SK-N-SH (cell line): ENCODE measurements around the gene FAM174B. TPM values are rescaled to one million over a fixed set of nuclear protein-coding genes. Genes with fewer than 3 reads are reported as not detected.

Experiments used
- CTCF ChIA-PET: fragments of 300-600, 350-600 bp; formaldehyde crosslinking; extraction: SDS; loops from one replicate; lab custom pipeline; 2021; lab: Yijun Ruan, JAX
- POLR2A ChIA-PET: fragments of 350-600 bp; sonication (Branson Sonifier 250); formaldehyde crosslinking; extraction: SDS; loops from one replicate; lab custom pipeline; 2020; ENCODE audit warnings: antibody characterized with exemption, inconsistent platforms; lab: Yijun Ruan, JAX
- DNase-seq: peaks from one replicate; pipeline ENCODE4 v3.0.0; 2012
- H2AFZ ChIP-seq: fragments of 200-600 bp; sonication (generic); 2 replicates; pipeline ENCODE4 v1.8.1; 2016; ENCODE audit warnings: antibody characterized with exemption, mild to moderate bottlenecking, low read depth
- H3F3A ChIP-seq: fragments of 200-600 bp; sonication (generic); replicated peaks from 2 replicates; pipeline ENCODE3; 2016; ENCODE audit warnings: antibody characterized with exemption, mild to moderate bottlenecking; ENCODE audit not compliant: insufficient read depth
- H3K27ac ChIP-seq, 2 experiments: fragments of 200-500 bp in 1 of 2; fragments of 200-600 bp in 1 of 2; sonication (Bioruptor generic) in 1 of 2; sonication (generic), shearing (Covaris generic) in 1 of 2; 2 replicates each; pipeline versions ENCODE4 v1.5.1 to v1.6.1; 2014 to 2016; ENCODE audit warnings: low read depth in 2 of 2, inconsistent platforms in 1 of 2, low read length in 1 of 2, mild to moderate bottlenecking in 1 of 2, mixed read lengths in 1 of 2
- H3K27me3 ChIP-seq: fragments of 200-600 bp; sonication (generic), shearing (Covaris generic); 2 replicates; pipeline ENCODE4 v1.6.1; 2016; ENCODE audit warnings: mixed run types; ENCODE audit not compliant: insufficient read depth
- H3K36me3 ChIP-seq, 2 experiments: fragments of 200-500 bp in 1 of 2; fragments of 200-600 bp in 1 of 2; sonication (Bioruptor generic) in 1 of 2; sonication (generic) in 1 of 2; replicated peaks in 1 of 2; 2 replicates each; pipeline versions ENCODE3 to v1.5.1; 2014 to 2016; ENCODE audit warnings: low read length in 1 of 2, mild to moderate bottlenecking in 1 of 2; ENCODE audit not compliant: insufficient read depth in 2 of 2, control insufficient read depth in 1 of 2
- H3K4me1 ChIP-seq, 2 experiments: fragments of 200-500 bp in 1 of 2; fragments of 200-600 bp in 1 of 2; sonication (Bioruptor generic) in 1 of 2; sonication (generic), shearing (Covaris generic) in 1 of 2; 2 replicates each; pipeline versions ENCODE4 v1.5.1 to v1.6.1; 2014 to 2016; ENCODE audit warnings: low read depth in 1 of 2, low read length in 1 of 2, mixed run types in 1 of 2; ENCODE audit not compliant: insufficient read depth in 2 of 2, control insufficient read depth in 1 of 2
- H3K4me2 ChIP-seq: fragments of 200-600 bp; sonication (generic), shearing (Covaris generic); 2 replicates; pipeline ENCODE4 v1.6.1; 2017; ENCODE audit warnings: mixed run types
- H3K4me3 ChIP-seq, 2 experiments: fragments of 200-500 bp in 1 of 2; fragments of 200-600 bp in 1 of 2; sonication (Bioruptor generic) in 1 of 2; sonication (generic), shearing (Covaris generic) in 1 of 2; 2 replicates each; pipeline versions ENCODE4 v1.5.1 to v1.8.1; 2014 to 2016; ENCODE audit warnings: low read depth in 2 of 2, inconsistent platforms in 1 of 2, low read length in 1 of 2, mild to moderate bottlenecking in 1 of 2, mixed read lengths in 1 of 2, moderate library complexity in 1 of 2
- H3K79me2 ChIP-seq: fragments of 200-600 bp; sonication (generic); 2 replicates; pipeline ENCODE4 v1.8.1; 2017; ENCODE audit warnings: mild to moderate bottlenecking; ENCODE audit not compliant: insufficient read depth
- H3K9ac ChIP-seq: fragments of 200-600 bp; sonication (generic); 2 replicates; pipeline ENCODE4 v1.6.1; 2017; ENCODE audit warnings: mixed run types
- H3K9me2 ChIP-seq: fragments of 200-600 bp; sonication (generic); 2 replicates; pipeline ENCODE4 v1.6.1; 2017; ENCODE audit warnings: mixed run types
- H3K9me3 ChIP-seq: fragments of 200-600 bp; sonication (generic); 2 replicates; pipeline ENCODE4 v1.6.1; 2017; ENCODE audit warnings: mixed run types, mild to moderate bottlenecking, moderate library complexity
- H4K20me1 ChIP-seq: fragments of 200-600 bp; sonication (generic); 2 replicates; pipeline ENCODE4 v1.6.1; 2017; ENCODE audit warnings: mild to moderate bottlenecking, mixed run types; ENCODE audit not compliant: insufficient read depth
- CTCF ChIP-seq: fragments of 200-600 bp; sonication (generic); IDR thresholded peaks from 2 replicates; pipeline ENCODE4 v1.6.1; 2017; ENCODE audit warnings: antibody characterized with exemption, mild to moderate bottlenecking, moderate library complexity
- EP300 ChIP-seq, 2 experiments: IDR thresholded peaks; 2 replicates each; pipeline versions ENCODE4 v1.4.0 to v1.6.1; 2012; ENCODE audit warnings: borderline replicate concordance in 1 of 2, low read depth in 1 of 2, low read length in 1 of 2
- FOSL2 ChIP-seq: IDR thresholded peaks from 2 replicates; pipeline ENCODE4 v1.4.0; 2012; ENCODE audit warnings: low read depth, mild to moderate bottlenecking, moderate library complexity, borderline replicate concordance
- FOXJ3 ChIP-seq: sonication (generic); formaldehyde crosslinking; IDR thresholded peaks from 2 replicates; pipeline ENCODE4 v1.5.1; 2020; ENCODE audit warnings: mild to moderate bottlenecking, missing genetic modification reagents
- FOXM1 ChIP-seq: IDR thresholded peaks from 2 replicates; pipeline ENCODE4 v1.4.0; 2012; ENCODE audit warnings: low read depth, mild to moderate bottlenecking
- JUND ChIP-seq: IDR thresholded peaks from 2 replicates; pipeline ENCODE4 v1.4.0; 2012
- MEF2A ChIP-seq: IDR thresholded peaks from 2 replicates; pipeline ENCODE4 v1.4.0; 2012; ENCODE audit warnings: low read depth, borderline replicate concordance
- MXI1 ChIP-seq: IDR thresholded peaks from 2 replicates; pipeline ENCODE4 v1.6.1; 2012; ENCODE audit warnings: mild to moderate bottlenecking, low read depth, low read length, improper control_type of control experiment
- NRF1 ChIP-seq: IDR thresholded peaks from 2 replicates; pipeline ENCODE4 v1.6.1; 2012; ENCODE audit warnings: low read depth, mild to moderate bottlenecking, low read length
- RCOR1 ChIP-seq: fragments of 150-350 bp; IDR thresholded peaks from 2 replicates; pipeline ENCODE4 v1.6.1; 2017; ENCODE audit warnings: antibody characterized with exemption, low read length
- RFX5 ChIP-seq: IDR thresholded peaks from 2 replicates; pipeline ENCODE4 v1.6.1; 2012; ENCODE audit warnings: mild to moderate bottlenecking, improper control_type of control experiment, low read length
- RXRA ChIP-seq: IDR thresholded peaks from 2 replicates; pipeline ENCODE4 v1.4.0; 2012; ENCODE audit warnings: low read depth, mild to moderate bottlenecking, borderline replicate concordance
- SIN3A ChIP-seq: IDR thresholded peaks from 2 replicates; pipeline ENCODE4 v1.6.1; 2012; ENCODE audit warnings: low read depth, mild to moderate bottlenecking, low read length, moderate library complexity, borderline replicate concordance
- SMC3 ChIP-seq: IDR thresholded peaks from 2 replicates; pipeline ENCODE4 v1.6.1; 2012; ENCODE audit warnings: low read depth, low read length, improper control_type of control experiment
- TCF12 ChIP-seq: IDR thresholded peaks from 2 replicates; pipeline ENCODE4 v1.4.0; 2012
- TEAD4 ChIP-seq: IDR thresholded peaks from 2 replicates; pipeline ENCODE4 v1.4.0; 2012; ENCODE audit warnings: mild to moderate bottlenecking, borderline replicate concordance; ENCODE audit not compliant: insufficient read depth
- WGBS: methylation state at CpG from one replicate; pipeline ENCODE4 v1.1.6; 2017; ENCODE audit warnings: low lambda C conversion rate; 5-methylcytosine and 5-hydroxymethylcytosine counted together
- polyA plus RNA-seq, 3 experiments: library from polyadenylated mRNA; depleted of rRNA; stranded (reverse); fragments of >200 nt; gene quantifications; 2 replicates each; pipeline ENCODE4 v1.2.3, GENCODE V29; 2012
- TF ChIP-seq, protein P1 (sequence below): fragments of 150-350 bp; IDR thresholded peaks from 2 replicates; pipeline ENCODE4 v1.6.1; 2017; ENCODE audit warnings: antibody characterized with exemption, low read length, low read depth, borderline replicate concordance
- TF ChIP-seq, protein P2 (sequence below): fragments of 150-350 bp; IDR thresholded peaks from 2 replicates; pipeline ENCODE4 v1.6.1; 2016; ENCODE audit warnings: mild to moderate bottlenecking, low read depth, low read length
- TF ChIP-seq, protein P3 (sequence below): IDR thresholded peaks from 2 replicates; pipeline ENCODE4; 2012

FAM174B gene
- polyA plus RNA-seq, 1 of the 3 experiments (the other 2 are of a cell fraction), result 0.30 TPM

DNA sequence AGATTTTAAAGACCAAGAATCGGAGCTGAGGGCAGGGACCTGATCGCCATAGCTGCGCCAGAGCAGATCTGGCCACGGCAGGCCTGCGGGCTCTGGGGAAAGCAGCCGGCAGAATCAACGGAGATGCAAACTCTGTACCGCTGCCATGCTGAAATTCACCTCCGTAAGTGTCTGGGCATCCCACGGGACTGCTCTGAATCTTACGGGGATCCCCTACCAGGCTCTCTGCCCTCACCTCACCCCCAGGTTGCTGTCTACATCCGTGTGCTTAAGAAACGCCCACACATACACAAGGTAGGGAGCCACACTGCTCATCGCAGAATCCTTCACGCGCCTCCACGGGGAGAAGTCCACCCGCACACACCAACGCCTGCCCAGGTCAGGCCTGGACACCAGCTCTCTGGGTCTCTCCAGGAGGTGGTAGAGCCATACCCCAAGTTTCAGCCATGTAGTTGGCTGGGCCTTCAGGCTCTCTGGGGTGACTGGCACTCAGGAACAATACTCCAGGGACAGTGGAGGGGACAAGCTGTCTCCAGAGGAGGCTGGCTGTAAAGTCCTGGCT, 33.5 kb downstream of the FAM174B start:
- 79% methylated on average over 17 of the region's 19 CpGs for WGBS
- CTCF ChIA-PET, result interaction anchor here (0.9 kb wide), 1 partner anchor 92 kb away, joined by 3 read pairs; no protein-coding TSS in a partner anchor
- POLR2A ChIA-PET, result no interaction called here
- H3K27ac ChIP-seq, result no peak overlapping the region
- H3K4me1 ChIP-seq, result peaks cover 0 to 19% of the 10 kb centered on the region in 2 experiments; a peak in 1 of 4 replicates
- H3K79me2 ChIP-seq, result no peaks in the 10 kb centered on the region
- H3K9me2 ChIP-seq, result no peaks in the 10 kb centered on the region
- no peak overlapping the region for H2AFZ ChIP-seq
- H3F3A ChIP-seq, result no peaks in the 10 kb centered on the region
- no peaks in the 10 kb centered on the region for H3K9me3 ChIP-seq
- TF ChIP-seq RFX5 (no peak), TEAD4 (no peak), FOXM1 (no peak), EP300 (IDR thresholded peaks at IDR 0.05; ENCODE audit: borderline replicate concordance in 1 of 2, low read depth in 1 of 2, low read length in 1 of 2) (no peak), MXI1 (no peak), SMC3 (no peak), SIN3A (no peak), FOXJ3 (CRISPR knock-in tag) (no peak), FOSL2 (no peak), NRF1 (no peak), MEF2A (no peak), RCOR1 (no peak)
- TF ChIP-seq, protein P1, sequence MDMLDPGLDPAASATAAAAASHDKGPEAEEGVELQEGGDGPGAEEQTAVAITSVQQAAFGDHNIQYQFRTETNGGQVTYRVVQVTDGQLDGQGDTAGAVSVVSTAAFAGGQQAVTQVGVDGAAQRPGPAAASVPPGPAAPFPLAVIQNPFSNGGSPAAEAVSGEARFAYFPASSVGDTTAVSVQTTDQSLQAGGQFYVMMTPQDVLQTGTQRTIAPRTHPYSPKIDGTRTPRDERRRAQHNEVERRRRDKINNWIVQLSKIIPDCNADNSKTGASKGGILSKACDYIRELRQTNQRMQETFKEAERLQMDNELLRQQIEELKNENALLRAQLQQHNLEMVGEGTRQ, result no peak
- TF ChIP-seq, protein P2, sequence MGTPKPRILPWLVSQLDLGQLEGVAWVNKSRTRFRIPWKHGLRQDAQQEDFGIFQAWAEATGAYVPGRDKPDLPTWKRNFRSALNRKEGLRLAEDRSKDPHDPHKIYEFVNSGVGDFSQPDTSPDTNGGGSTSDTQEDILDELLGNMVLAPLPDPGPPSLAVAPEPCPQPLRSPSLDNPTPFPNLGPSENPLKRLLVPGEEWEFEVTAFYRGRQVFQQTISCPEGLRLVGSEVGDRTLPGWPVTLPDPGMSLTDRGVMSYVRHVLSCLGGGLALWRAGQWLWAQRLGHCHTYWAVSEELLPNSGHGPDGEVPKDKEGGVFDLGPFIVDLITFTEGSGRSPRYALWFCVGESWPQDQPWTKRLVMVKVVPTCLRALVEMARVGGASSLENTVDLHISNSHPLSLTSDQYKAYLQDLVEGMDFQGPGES, result no peak
- TF ChIP-seq, all 33 proteins: peak for 0
- H3K9ac ChIP-seq, result no peak overlapping the region
- no peak overlapping the region for H3K4me2 ChIP-seq
- H3K27me3 ChIP-seq, result no peaks in the 10 kb centered on the region
- no peak for DNase-seq
- H4K20me1 ChIP-seq, result no peaks in the 10 kb centered on the region
- H3K36me3 ChIP-seq, result no peaks in the 10 kb centered on the region
- H3K4me3 ChIP-seq, result no peak overlapping the region

GRCh38 chr15:92620991-92621390, 34.6 kb downstream of the FAM174B start:
- H3K9ac ChIP-seq, result no peak overlapping the region
- H3K9me3 ChIP-seq, result no peaks in the 10 kb centered on the region
- 71% methylated on average over 5 of the region's 5 CpGs for WGBS
- no peaks in the 10 kb centered on the region for H3K36me3 ChIP-seq
- H4K20me1 ChIP-seq, result no peaks in the 10 kb centered on the region
- H3K27ac ChIP-seq, result no peak overlapping the region
- no peak overlapping the region for H3K4me3 ChIP-seq
- no peak for DNase-seq
- no peaks in the 10 kb centered on the region for H3F3A ChIP-seq
- TF ChIP-seq RXRA, result no peak
- no peak for TF ChIP-seq JUND
- TF ChIP-seq, protein P2, result no peak
- no peak for TF ChIP-seq MEF2A
- TF ChIP-seq, protein P3, sequence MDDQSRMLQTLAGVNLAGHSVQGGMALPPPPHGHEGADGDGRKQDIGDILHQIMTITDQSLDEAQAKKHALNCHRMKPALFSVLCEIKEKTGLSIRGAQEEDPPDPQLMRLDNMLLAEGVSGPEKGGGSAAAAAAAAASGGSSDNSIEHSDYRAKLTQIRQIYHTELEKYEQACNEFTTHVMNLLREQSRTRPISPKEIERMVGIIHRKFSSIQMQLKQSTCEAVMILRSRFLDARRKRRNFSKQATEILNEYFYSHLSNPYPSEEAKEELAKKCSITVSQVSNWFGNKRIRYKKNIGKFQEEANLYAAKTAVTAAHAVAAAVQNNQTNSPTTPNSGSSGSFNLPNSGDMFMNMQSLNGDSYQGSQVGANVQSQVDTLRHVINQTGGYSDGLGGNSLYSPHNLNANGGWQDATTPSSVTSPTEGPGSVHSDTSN, result no peak
- TF ChIP-seq SMC3, result no peak
- no peak for TF ChIP-seq FOXJ3 (CRISPR knock-in tag)
- no peak for TF ChIP-seq TEAD4
- TF ChIP-seq CTCF, result no peak
- TF ChIP-seq TCF12, result no peak
- H3K27me3 ChIP-seq, result no peaks in the 10 kb centered on the region
- H3K4me1 ChIP-seq, result peaks cover 0 to 19% of the 10 kb centered on the region in 2 experiments; a peak in 1 of 4 replicates
- H3K4me2 ChIP-seq, result no peak overlapping the region
- H2AFZ ChIP-seq, result no peak overlapping the region
- H3K9me2 ChIP-seq, result no peaks in the 10 kb centered on the region
- POLR2A ChIA-PET, result no interaction called here
- CTCF ChIA-PET, result no interaction called here
- H3K79me2 ChIP-seq, result no peaks in the 10 kb centered on the region
